Activated T-cell treated with anti-CD3 and anti-CD28 coated beads, Interleukin-2, amount 50 U/mL, for 72 hours (primary cell): ENCODE measurements around the gene DPP8. TPM values are rescaled to one million over a fixed set of nuclear protein-coding genes. Genes with fewer than 3 reads are reported as not detected.
A peak's percentile ranks its signal among the peaks of the same experiment; 100 is the strongest.

Experiments
- ATAC-seq, 2 donors: fragments of 150-1000 bp; cut with Tn5 transposase; replicated peaks in 1 of 2; 2 replicates each; pipeline ENCODE4 v1.10.0; 2021; ENCODE audit warnings: moderate library complexity in 2 of 2, mild to moderate bottlenecking in 1 of 2
- DNase-seq, 2 donors: peaks; one replicate each; pipeline ENCODE4 v3.0.0; 2021 to 2022; ENCODE audit warnings: mixed read lengths in 1 of 2
- H3K27ac Mint-ChIP-seq: one replicate; pipeline ENCODE4 v1.8.0; 2022; ENCODE audit warnings: mild to moderate bottlenecking, moderate library complexity, mixed read lengths
- H3K27me3 Mint-ChIP-seq: one replicate; pipeline ENCODE4 v1.8.0; 2022; ENCODE audit warnings: low read depth, mixed read lengths
- H3K36me3 Mint-ChIP-seq, 2 donors: one replicate each; pipeline ENCODE4 v1.8.0; 2022; ENCODE audit warnings: mixed read lengths in 2 of 2, mild to moderate bottlenecking in 1 of 2; ENCODE audit not compliant: insufficient read depth in 2 of 2
- H3K4me1 Mint-ChIP-seq: one replicate; pipeline ENCODE4 v1.8.0; 2022; ENCODE audit warnings: low read depth, mixed read lengths
- H3K4me3 Mint-ChIP-seq, 2 donors: one replicate each; pipeline ENCODE4 v1.8.0; 2022; ENCODE audit warnings: mild to moderate bottlenecking in 2 of 2, mixed read lengths in 2 of 2, moderate library complexity in 2 of 2
- H3K9me3 Mint-ChIP-seq, 2 donors: one replicate each; pipeline ENCODE4 v1.8.0; 2022; ENCODE audit warnings: mixed read lengths in 2 of 2
- total RNA-seq, 2 donors: library from RNA; stranded (reverse); gene quantifications; one replicate each; pipeline ENCODE4 v1.2.3, GENCODE V29; 2022

Gene DPP8
- total RNA-seq, 2 donors from 2014 or later: 36.1 to 38.6 TPM

GRCh38 chr15:65450556-65450955 lies 66.9 kb downstream of the DPP8 start:
- no peaks in the 10 kb centered on the region for H3K9me3 Mint-ChIP-seq
- DNase-seq (no peak), ATAC-seq (no peak)
- no peak overlapping the region for H3K27ac Mint-ChIP-seq
- no peaks in the 10 kb centered on the region for H3K4me1 Mint-ChIP-seq
- H3K4me3 Mint-ChIP-seq: no peak overlapping the region
- H3K36me3 Mint-ChIP-seq: peaks cover 0 to 16% of the 10 kb centered on the region in 2 donors
- no peaks in the 10 kb centered on the region for H3K27me3 Mint-ChIP-seq

GRCh38 chr15:65447145-65447544 lies 70.3 kb downstream of the DPP8 start:
- H3K27me3 Mint-ChIP-seq: no peaks in the 10 kb centered on the region
- H3K4me3 Mint-ChIP-seq: no peak overlapping the region
- no peaks in the 10 kb centered on the region for H3K4me1 Mint-ChIP-seq
- DNase-seq: no peak
- H3K27ac Mint-ChIP-seq: no peak overlapping the region
- no peaks in the 10 kb centered on the region for H3K9me3 Mint-ChIP-seq
- peaks cover 2 to 13% of the 10 kb centered on the region in 2 donors for H3K36me3 Mint-ChIP-seq
- no peak for ATAC-seq

- H3K27me3 Mint-ChIP-seq: no peaks in the 10 kb centered on the region
- DNase-seq: no peak
- H3K36me3 Mint-ChIP-seq: no peaks in the 10 kb centered on the region
- no peak for ATAC-seq
- H3K4me1 Mint-ChIP-seq: no peaks in the 10 kb centered on the region
- no peak overlapping the region for H3K4me3 Mint-ChIP-seq
- H3K9me3 Mint-ChIP-seq: no peaks in the 10 kb centered on the region
- H3K27ac Mint-ChIP-seq: no peak overlapping the region
These were observed 83.3 kb downstream of the DPP8 start for GRCh38 chr15:65434201-65434600.

- Mint-ChIP-seq H3K27me3 (no peaks in the 10 kb centered on the region), H3K9me3 (no peaks in the 10 kb centered on the region), H3K36me3 (no peaks in the 10 kb centered on the region), H3K4me1 (no peaks in the 10 kb centered on the region), H3K27ac (no peak overlapping the region), H3K4me3 (no peak overlapping the region)
- ATAC-seq (no peak), DNase-seq (no peak)
These were observed 85.8 kb downstream of the DPP8 start for GRCh38 chr15:65431731-65432130.

GRCh38 chr15:65426216-65426853 lies 91.2 kb downstream of the DPP8 start:
- H3K4me1 Mint-ChIP-seq: peaks cover 20% of the 10 kb centered on the region
- DNase-seq: no peak
- no peak overlapping the region for H3K27ac Mint-ChIP-seq
- peaks cover 3 to 5% of the 10 kb centered on the region in 2 donors for H3K36me3 Mint-ChIP-seq
- no peak for ATAC-seq
- H3K4me3 Mint-ChIP-seq: no peak overlapping the region
- H3K27me3 Mint-ChIP-seq: peaks cover 43% of the 10 kb centered on the region
- no peaks in the 10 kb centered on the region for H3K9me3 Mint-ChIP-seq

- Mint-ChIP-seq H3K36me3 (peaks cover 3 to 5% of the 10 kb centered on the region in 2 donors), H3K4me3 (no peak overlapping the region), H3K4me1 (peaks cover 20% of the 10 kb centered on the region), H3K27ac (no peak overlapping the region), H3K27me3 (peaks cover 58% of the 10 kb centered on the region), H3K9me3 (no peaks in the 10 kb centered on the region)
- ATAC-seq (no peak), DNase-seq (no peak)
These were observed 92.8 kb downstream of the DPP8 start for GRCh38 chr15:65424683-65425082.

- ATAC-seq (no peak), DNase-seq (no peak)
- Mint-ChIP-seq H3K27me3 (peaks cover 64% of the 10 kb centered on the region), H3K4me3 (peak overlapping the region; percentile 81 to 92), H3K9me3 (no peaks in the 10 kb centered on the region), H3K27ac (no peak overlapping the region), H3K36me3 (peaks cover 3 to 5% of the 10 kb centered on the region in 2 donors), H3K4me1 (peaks cover 20% of the 10 kb centered on the region)
These were observed 93.4 kb downstream of the DPP8 start for GRCh38 chr15:65423976-65424679.

- Mint-ChIP-seq H3K36me3 (peaks cover 3 to 5% of the 10 kb centered on the region in 2 donors), H3K9me3 (no peaks in the 10 kb centered on the region), H3K27me3 (peaks cover 72% of the 10 kb centered on the region), H3K27ac (no peak overlapping the region), H3K4me1 (peaks cover 20% of the 10 kb centered on the region), H3K4me3 (peak overlapping the region; percentile 81 to 92)
- no peak for DNase-seq
- ATAC-seq: no peak
These were observed 94.1 kb downstream of the DPP8 start for GRCh38 chr15:65423150-65423975.

GRCh38 chr15:65421360-65422215 lies 95.9 kb downstream of the DPP8 start:
- peak; percentile 16 to 27 for DNase-seq
- Mint-ChIP-seq H3K4me1 (peaks cover 20% of the 10 kb centered on the region), H3K36me3 (peaks cover 3 to 5% of the 10 kb centered on the region in 2 donors), H3K9me3 (no peaks in the 10 kb centered on the region), H3K27me3 (peaks cover 85% of the 10 kb centered on the region), H3K27ac (no peak overlapping the region), H3K4me3 (peak overlapping the region; percentile 68 to 77)
- peak; percentile 38 to 50 for ATAC-seq

- Mint-ChIP-seq H3K27ac (no peak overlapping the region), H3K4me3 (peak overlapping the region in 1 of 2 donors; percentile 12), H3K27me3 (peaks cover 85% of the 10 kb centered on the region), H3K4me1 (peaks cover 20% of the 10 kb centered on the region), H3K36me3 (peaks cover 3 to 5% of the 10 kb centered on the region in 2 donors), H3K9me3 (no peaks in the 10 kb centered on the region)
- DNase-seq (no peak), ATAC-seq (no peak)
These were observed 96.5 kb downstream of the DPP8 start for GRCh38 chr15:65420975-65421359.

GRCh38 chr15:65418596-65418995 lies 98.9 kb downstream of the DPP8 start:
- Mint-ChIP-seq H3K4me1 (peaks cover 15% of the 10 kb centered on the region), H3K27ac (no peak overlapping the region), H3K4me3 (no peak overlapping the region), H3K27me3 (peaks cover 63% of the 10 kb centered on the region), H3K9me3 (no peaks in the 10 kb centered on the region), H3K36me3 (peaks cover 3 to 5% of the 10 kb centered on the region in 2 donors)
- DNase-seq: no peak
- ATAC-seq: no peak

GRCh38 chr15:65416845-65417416 lies 100.6 kb downstream of the DPP8 start:
- Mint-ChIP-seq H3K9me3 (no peaks in the 10 kb centered on the region), H3K4me1 (peaks cover 4% of the 10 kb centered on the region), H3K27me3 (peaks cover 50% of the 10 kb centered on the region), H3K36me3 (no peaks in the 10 kb centered on the region), H3K27ac (no peak overlapping the region), H3K4me3 (no peak overlapping the region)
- DNase-seq: no peak
- no peak for ATAC-seq
